ENCODE measurements around the gene RNF187. TPM values are rescaled to one million over a fixed set of nuclear protein-coding genes. Genes with fewer than 3 reads are reported as not detected.

The RNF187 gene
- total and polyA plus RNA-seq, 2 of the 4 experiments (the other 2 are of a cell fraction), result 14.0 to 55.4 TPM

GRCh38 chr1:228538831-228539230 is 51.6 kb downstream of the RNF187 start:
- dilution Hi-C loops (cut with HindIII; ENCODE audit: low sequenced_read_pairs, unreplicated experiment), result no loop called here
- TF ChIP-seq MXI1 (IDR thresholded peaks at IDR 0.05; ENCODE audit: borderline replicate concordance, low read depth, low read length) (no peak), MAZ (IDR thresholded peaks at IDR 0.05; ENCODE audit: borderline replicate concordance, low read depth, low read length) (no peak), NFE2L2 (IDR thresholded peaks at IDR 0.05; ENCODE audit: low read depth, low read length) (no peak), RAD21 (IDR thresholded peaks at IDR 0.05; ENCODE audit: low read length) (no peak), MAFK (IDR thresholded peaks at IDR 0.05; ENCODE audit: low read depth, low read length) (no peak), CEBPB (IDR thresholded peaks at IDR 0.05; ENCODE audit: low read depth, low read length) (no peak), SMC3 (IDR thresholded peaks at IDR 0.05; ENCODE audit: low read depth, low read length) (no peak), FOS (IDR thresholded peaks at IDR 0.05; ENCODE audit: low read depth, low read length) (no peak), RCOR1 (IDR thresholded peaks at IDR 0.05; ENCODE audit: insufficient replicate concordance, low read length) (no peak)

More at GRCh38 chr1:228538831-228539230, 51.6 kb downstream of the RNF187 start:
- Histone ChIP-seq H3K14ac (replicated peaks; ENCODE audit: low read depth, low read length) (no peak overlapping the region), H3K4ac (ENCODE audit: low read depth, low read length) (no peak overlapping the region), H2AFZ (replicated peaks; ENCODE audit: low read length, poor library complexity) (no peak overlapping the region), H2BK20ac (ENCODE audit: low read depth, low read length) (no peak overlapping the region), H3K27me3 (ENCODE audit: control insufficient read depth, insufficient read depth, low read length) (no peaks in the 10 kb centered on the region), H2AK5ac (ENCODE audit: low read depth, low read length) (no peak overlapping the region), H2BK5ac (ENCODE audit: low read depth, low read length, poor library complexity, severe bottlenecking) (no peak overlapping the region), H3K4me3 (ENCODE audit: insufficient read depth, low read depth, low read length) (no peak overlapping the region), H3K23ac (ENCODE audit: low read depth, low read length) (no peak overlapping the region), H3K36me3 (ENCODE audit: control insufficient read depth, insufficient read depth, low read length) (no peaks in the 10 kb centered on the region), H4K91ac (ENCODE audit: insufficient read depth, low read depth, low read length) (no peak overlapping the region), H3K9ac (ENCODE audit: low read depth, low read length) (no peak overlapping the region), H3K9me3 (ENCODE audit: control insufficient read depth, insufficient read depth, low read length) (no peaks in the 10 kb centered on the region; the same call in 1 of the 2 replicates), H4K20me1 (ENCODE audit: insufficient read depth, low read length) (no peaks in the 10 kb centered on the region), H2AK9ac (replicated peaks; ENCODE audit: low read depth, low read length, poor library complexity) (no peak overlapping the region), H2BK15ac (ENCODE audit: low read depth, low read length) (no peak overlapping the region), H2BK120ac (ENCODE audit: low read depth, low read length) (no peak overlapping the region), H4K8ac (ENCODE audit: low read depth in 2 of 2, low read length in 2 of 2) (no peak overlapping the region), H3K4me2 (ENCODE audit: low read depth, low read length) (no peak overlapping the region), H3K4me1 (ENCODE audit: control insufficient read depth, insufficient read depth, low read length) (no peaks in the 10 kb centered on the region), H3K56ac (ENCODE audit: extremely low read depth, insufficient read depth, low read length) (no peak overlapping the region), H3K9me1 (ENCODE audit: insufficient read depth, low read length) (no peaks in the 10 kb centered on the region), H3K79me1 (ENCODE audit: low read depth in 1 of 2, low read length in 2 of 2) (no peaks in the 10 kb centered on the region), H3K27ac (ENCODE audit: insufficient read depth, low read length) (no peak overlapping the region), H4K5ac (ENCODE audit: low read depth, low read length) (no peak overlapping the region), H3K18ac (ENCODE audit: low read depth, low read length) (no peak overlapping the region)
- ATAC-seq (ENCODE audit: low read depth), result no peak
- no peak for DNase-seq
- ChIA-PET POLR2A (ENCODE audit: unreplicated experiment) (no interaction called here), CTCF (no interaction called here)
- intact Hi-C loops (cut with micrococcal nuclease) (no loop called here), in situ Hi-C loops (cut with MboI; ENCODE audit: low sequenced_read_pairs) (no loop called here)
- no CpG with 5 or more reads among the region's 3 CpGs for WGBS, 2 experiments (ENCODE audit: extremely low coverage in 2 of 2, insufficient read length in 1 of 2)
- no TSS peak for BruUV-seq (replicated peaks)
